Measurements from ENCODE around the gene NME3. TPM values are rescaled to one million over a fixed set of nuclear protein-coding genes. Genes with fewer than 3 reads are reported as not detected.

The NME3 gene
- polyA plus RNA-seq, 3 donors = 57.7 to 80.2 (median 74.7) TPM

DNA sequence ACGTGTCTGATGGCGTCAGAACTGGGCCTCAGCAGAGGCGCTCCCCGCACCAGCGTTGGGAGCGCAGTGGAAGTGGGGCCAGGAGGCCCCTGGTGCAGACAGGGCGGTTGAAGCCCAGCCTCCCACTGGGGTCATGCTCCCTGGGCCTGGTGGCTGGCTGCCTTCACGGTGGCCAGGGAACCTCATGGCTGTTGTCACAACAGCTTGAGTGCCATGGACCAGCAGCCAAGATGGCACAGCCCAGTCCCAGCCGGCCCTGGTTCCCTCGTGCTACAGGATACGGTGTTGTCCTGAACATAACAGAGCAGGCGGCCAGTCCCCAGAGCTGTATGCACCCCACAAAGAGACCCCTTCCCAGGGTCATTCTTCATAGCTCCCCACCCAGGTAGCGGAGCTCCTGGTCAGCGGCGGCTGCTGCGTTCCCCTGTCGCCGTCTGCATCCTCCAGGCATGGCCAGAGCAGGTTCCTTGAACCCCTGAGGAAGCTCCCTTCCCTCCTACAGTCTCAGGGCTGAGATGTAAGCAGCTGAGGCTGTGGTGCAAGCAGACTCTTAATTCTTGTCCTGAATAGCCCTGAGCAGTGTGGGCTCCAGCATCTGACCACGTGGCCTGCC, 29.7 kb downstream of the NME3 start:
- H4K20me1 ChIP-seq (ENCODE audit: insufficient read depth, low read length) = peaks cover 32% of the 10 kb centered on the region
- no peak overlapping the region for H3K4me3 ChIP-seq (replicated peaks in 1 of 3; ENCODE audit: low read depth in 2 of 3, low read length in 3 of 3)
- no peak for TF ChIP-seq CTCF (IDR thresholded peaks at IDR 0.05)
- no peaks in the 10 kb centered on the region for H3K4me1 ChIP-seq (ENCODE audit: control insufficient read depth in 1 of 2, insufficient read depth in 2 of 2, low read length in 2 of 2)
- no peaks in the 10 kb centered on the region for H3K27me3 Mint-ChIP-seq (ENCODE audit: low read depth in 3 of 3)
- H3K79me2 ChIP-seq (ENCODE audit: insufficient read depth, low read length) = no peaks in the 10 kb centered on the region
- no peak overlapping the region for H2AFZ ChIP-seq (ENCODE audit: insufficient read depth, low read depth, low read length, poor library complexity, severe bottlenecking)
- peaks cover 22 to 37% of the 10 kb centered on the region in 2 donors for H3K36me3 Mint-ChIP-seq
- no peak overlapping the region for H3K27ac ChIP-seq (ENCODE audit: low read depth in 1 of 2, low read length in 2 of 2)
- H3K4me3 Mint-ChIP-seq = no peak overlapping the region
- H3K4me2 ChIP-seq (replicated peaks; ENCODE audit: extremely low read depth, low read length, poor library complexity, severe bottlenecking) = no peak overlapping the region
- peaks cover 0 to 17% of the 10 kb centered on the region in 2 donors for H3K9me3 ChIP-seq (replicated peaks in 1 of 2; ENCODE audit: control insufficient read depth in 1 of 2, insufficient read depth in 1 of 2, low read length in 2 of 2)
- no peak for DNase-seq
- no peaks in the 10 kb centered on the region for H3K4me1 Mint-ChIP-seq
- H3K27ac Mint-ChIP-seq = peak overlapping the region in 1 of 7 donors; percentile 13
- H3K27me3 ChIP-seq (ENCODE audit: control insufficient read depth in 2 of 2, insufficient read depth in 2 of 2, low read length in 2 of 2) = no peaks in the 10 kb centered on the region
- WGBS (ENCODE audit: insufficient coverage) = 99% methylated on average over 19 of the region's 19 CpGs
- H3K36me3 ChIP-seq (replicated peaks in 1 of 2; ENCODE audit: control insufficient read depth in 1 of 2, insufficient read depth in 2 of 2, low read length in 2 of 2) = peaks cover 52 to 61% of the 10 kb centered on the region in 2 donors
- H3K9ac ChIP-seq (ENCODE audit: insufficient read depth, low read length, poor library complexity, severe bottlenecking) = no peak overlapping the region
- peaks cover 0 to 2% (median 0%) of the 10 kb centered on the region in 7 donors for H3K9me3 Mint-ChIP-seq
- intact Hi-C loops (cut with micrococcal nuclease) = no loop called here

DNA sequence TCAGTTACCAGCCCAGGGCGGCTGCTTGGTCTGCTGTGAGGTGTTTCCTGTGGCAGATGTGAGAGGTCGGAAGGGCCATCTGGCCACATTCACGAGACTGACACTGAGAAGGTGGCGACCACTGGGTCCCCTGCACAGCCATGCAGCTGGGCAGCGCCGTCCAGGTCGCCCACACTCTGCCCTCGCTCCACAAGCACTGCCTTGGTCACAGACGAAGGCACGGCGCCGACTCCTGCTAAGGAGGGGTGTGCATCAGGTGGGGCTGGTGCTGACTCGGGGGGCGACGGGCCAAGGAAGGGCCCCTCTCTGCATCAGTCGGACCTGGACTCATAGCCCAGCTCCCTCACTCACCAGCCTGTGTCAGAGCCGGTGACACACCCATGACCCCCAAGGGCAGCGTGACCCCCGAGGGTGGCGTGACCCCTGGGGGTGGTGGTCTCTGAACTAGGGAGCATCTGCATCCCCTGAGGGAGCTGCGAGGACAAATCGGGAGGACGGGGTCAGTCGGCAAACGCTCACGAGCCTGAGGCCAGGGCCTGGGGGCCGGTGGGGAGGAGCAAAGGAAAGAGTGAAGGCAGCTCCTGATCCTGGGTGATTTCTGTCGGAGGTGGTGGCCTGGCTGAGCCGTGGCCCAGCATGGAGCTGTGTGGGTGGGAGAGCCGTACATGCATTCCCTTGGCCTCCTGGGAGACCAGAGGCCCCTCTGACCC, 30.4 kb downstream of the NME3 start:
- peaks cover 45 to 54% of the 10 kb centered on the region in 2 donors for H3K36me3 ChIP-seq (replicated peaks in 1 of 2; ENCODE audit: control insufficient read depth in 1 of 2, insufficient read depth in 2 of 2, low read length in 2 of 2)
- H3K4me2 ChIP-seq (replicated peaks; ENCODE audit: extremely low read depth, low read length, poor library complexity, severe bottlenecking) = no peak overlapping the region
- H3K4me3 ChIP-seq (replicated peaks in 1 of 3; ENCODE audit: low read depth in 2 of 3, low read length in 3 of 3) = no peak overlapping the region
- no peaks in the 10 kb centered on the region for H3K27me3 ChIP-seq (ENCODE audit: control insufficient read depth in 2 of 2, insufficient read depth in 2 of 2, low read length in 2 of 2)
- H3K27ac Mint-ChIP-seq = peak overlapping the region in 1 of 7 donors; percentile 31
- WGBS (ENCODE audit: insufficient coverage) = 98% methylated on average over 29 of the region's 30 CpGs
- H3K9me3 Mint-ChIP-seq = peaks cover 0 to 2% (median 0%) of the 10 kb centered on the region in 7 donors
- no peak for TF ChIP-seq CTCF (IDR thresholded peaks at IDR 0.05)
- H3K9me3 ChIP-seq (replicated peaks in 1 of 2; ENCODE audit: control insufficient read depth in 1 of 2, insufficient read depth in 1 of 2, low read length in 2 of 2) = peaks cover 0 to 17% of the 10 kb centered on the region in 2 donors
- H2AFZ ChIP-seq (ENCODE audit: insufficient read depth, low read depth, low read length, poor library complexity, severe bottlenecking) = no peak overlapping the region
- no peak overlapping the region for H3K4me3 Mint-ChIP-seq
- H3K27ac ChIP-seq (ENCODE audit: low read depth in 1 of 2, low read length in 2 of 2) = no peak overlapping the region
- intact Hi-C loops (cut with micrococcal nuclease) = no loop called here
- no peaks in the 10 kb centered on the region for H3K4me1 Mint-ChIP-seq
- H3K36me3 Mint-ChIP-seq = peaks cover 22 to 30% of the 10 kb centered on the region in 2 donors
- DNase-seq = no peak
- no peaks in the 10 kb centered on the region for H3K4me1 ChIP-seq (ENCODE audit: control insufficient read depth in 1 of 2, insufficient read depth in 2 of 2, low read length in 2 of 2)
- no peaks in the 10 kb centered on the region for H3K79me2 ChIP-seq (ENCODE audit: insufficient read depth, low read length)
- H3K9ac ChIP-seq (ENCODE audit: insufficient read depth, low read length, poor library complexity, severe bottlenecking) = no peak overlapping the region
- H3K27me3 Mint-ChIP-seq (ENCODE audit: low read depth in 3 of 3) = no peaks in the 10 kb centered on the region
- peaks cover 31% of the 10 kb centered on the region for H4K20me1 ChIP-seq (ENCODE audit: insufficient read depth, low read length)

Data from CD14-positive monocyte (primary cell).